Effector memory CD4-positive, alpha-beta T cell (primary cell): Measurements from ENCODE around the gene KAT7.
"Not testable (repeated sequence)": the region's sequence is repeated elsewhere in the genome, so short reads cannot be mapped to it uniquely, and the experiment has no call there.

ENCODE experiments used
- DNase-seq, 3 donors: peaks; one replicate each; pipeline ENCODE4 v3.0.0-alpha.2; 2020
- H3K27ac ChIP-seq: 2 replicates; pipeline ENCODE4 v1.7.0; 2013; ENCODE audit warnings: mild to moderate bottlenecking, low read length, moderate library complexity; ENCODE audit not compliant: insufficient read depth, poor library complexity, severe bottlenecking
- H3K27me3 ChIP-seq: replicated peaks from 2 replicates; pipeline ENCODE4 v1.7.0; 2013; ENCODE audit warnings: mild to moderate bottlenecking, low read length; ENCODE audit not compliant: insufficient read depth, control insufficient read depth, poor library complexity, severe bottlenecking
- H3K36me3 ChIP-seq: 2 replicates; pipeline ENCODE4 v1.7.0; 2013; ENCODE audit warnings: mild to moderate bottlenecking, low read length, moderate library complexity; ENCODE audit not compliant: control insufficient read depth, insufficient read depth
- H3K4me1 ChIP-seq: 2 replicates; pipeline ENCODE4 v1.7.0; 2013; ENCODE audit warnings: low read length, mild to moderate bottlenecking; ENCODE audit not compliant: control insufficient read depth, insufficient read depth, poor library complexity, severe bottlenecking
- H3K4me3 ChIP-seq: 2 replicates; pipeline ENCODE4 v1.7.0; 2013; ENCODE audit warnings: low read length, low read depth, mild to moderate bottlenecking; ENCODE audit not compliant: insufficient read depth, poor library complexity, severe bottlenecking
- H3K9me3 ChIP-seq: 2 replicates; pipeline ENCODE4 v1.7.0; 2013; ENCODE audit warnings: mild to moderate bottlenecking, low read length, moderate library complexity; ENCODE audit not compliant: control insufficient read depth

The KAT7 gene

GRCh38 chr17:49748791-49749190 lies 39.7 kb upstream of the KAT7 start:
- no peaks in the 10 kb centered on the region for H3K9me3 ChIP-seq
- H3K4me1 ChIP-seq = peaks cover 72% of the 10 kb centered on the region
- no peaks in the 10 kb centered on the region for H3K27me3 ChIP-seq
- H3K4me3 ChIP-seq = peak overlapping the region; percentile 6
- H3K36me3 ChIP-seq = no peaks in the 10 kb centered on the region
- H3K27ac ChIP-seq = peak overlapping the region; percentile 86
- DNase-seq = peak; percentile 48 to 68 (median 57)

- Histone ChIP-seq H3K4me1 (peaks cover 66% of the 10 kb centered on the region), H3K9me3 (no peaks in the 10 kb centered on the region), H3K27me3 (no peaks in the 10 kb centered on the region), H3K4me3 (no peak overlapping the region), H3K36me3 (no peaks in the 10 kb centered on the region), H3K27ac (peak overlapping the region; percentile 86)
- no peak for DNase-seq
These were observed 38.8 kb upstream of the KAT7 start for GRCh38 chr17:49749730-49750129.

GRCh38 chr17:49752508-49752907 lies 36.0 kb upstream of the KAT7 start:
- H3K4me3 ChIP-seq = no peak overlapping the region
- DNase-seq = no peak
- H3K27me3 ChIP-seq = no peaks in the 10 kb centered on the region
- H3K4me1 ChIP-seq = peaks cover 65% of the 10 kb centered on the region
- H3K36me3 ChIP-seq = peaks cover 6% of the 10 kb centered on the region
- H3K27ac ChIP-seq = peak overlapping the region; percentile 16
- H3K9me3 ChIP-seq = no peaks in the 10 kb centered on the region

GRCh38 chr17:49753959-49754391 lies 34.5 kb upstream of the KAT7 start:
- no peak for DNase-seq
- no peaks in the 10 kb centered on the region for H3K9me3 ChIP-seq
- peaks cover 10% of the 10 kb centered on the region for H3K36me3 ChIP-seq
- H3K27me3 ChIP-seq = no peaks in the 10 kb centered on the region
- no peak overlapping the region for H3K4me3 ChIP-seq
- peak overlapping the region; percentile 26 for H3K27ac ChIP-seq
- peaks cover 58% of the 10 kb centered on the region for H3K4me1 ChIP-seq

GRCh38 chr17:49755663-49756283 lies 32.7 kb upstream of the KAT7 start:
- DNase-seq = no peak
- Histone ChIP-seq H3K4me1 (peaks cover 60% of the 10 kb centered on the region), H3K9me3 (no peaks in the 10 kb centered on the region), H3K36me3 (peaks cover 10% of the 10 kb centered on the region), H3K4me3 (no peak overlapping the region), H3K27ac (peak overlapping the region; percentile 45), H3K27me3 (no peaks in the 10 kb centered on the region)

GRCh38 chr17:49756323-49757150 lies 31.9 kb upstream of the KAT7 start:
- DNase-seq = no peak
- no peaks in the 10 kb centered on the region for H3K9me3 ChIP-seq
- peak overlapping the region; percentile 5 for H3K27ac ChIP-seq
- no peaks in the 10 kb centered on the region for H3K27me3 ChIP-seq
- H3K4me3 ChIP-seq = no peak overlapping the region
- H3K36me3 ChIP-seq = peaks cover 10% of the 10 kb centered on the region
- H3K4me1 ChIP-seq = peaks cover 68% of the 10 kb centered on the region

- H3K4me3 ChIP-seq = no peak overlapping the region
- peaks cover 68% of the 10 kb centered on the region for H3K4me1 ChIP-seq
- H3K36me3 ChIP-seq = peaks cover 10% of the 10 kb centered on the region
These were observed 31.2 kb upstream of the KAT7 start for GRCh38 chr17:49757151-49757777.

GRCh38 chr17:49758464-49759010 lies 29.9 kb upstream of the KAT7 start:
- H3K9me3 ChIP-seq, H3K36me3 ChIP-seq, H3K4me3 ChIP-seq, H3K27me3 ChIP-seq, DNase-seq: not testable (repeated sequence)
- peaks cover 70% of the 10 kb centered on the region for H3K4me1 ChIP-seq
- H3K27ac ChIP-seq = peak overlapping the region; percentile 16

More at GRCh38 chr17:49757151-49757777, 31.2 kb upstream of the KAT7 start:
- no peak for DNase-seq
- H3K27ac ChIP-seq = no peak overlapping the region
- H3K27me3 ChIP-seq = no peaks in the 10 kb centered on the region
- no peaks in the 10 kb centered on the region for H3K9me3 ChIP-seq

GRCh38 chr17:49759203-49759602 lies 29.3 kb upstream of the KAT7 start:
- Histone ChIP-seq H3K4me1 (peaks cover 64% of the 10 kb centered on the region), H3K9me3 (no peaks in the 10 kb centered on the region), H3K27ac (peak overlapping the region; percentile 16), H3K27me3 (no peaks in the 10 kb centered on the region), H3K36me3 (peaks cover 10% of the 10 kb centered on the region), H3K4me3 (no peak overlapping the region)
- DNase-seq = no peak
